CD4-positive, alpha-beta T cell treated with Interleukin-15 for 1 hour (primary cell): ENCODE results near the gene CRIM1.
A peak's percentile ranks its signal among the peaks of the same experiment; 100 is the strongest.

ENCODE experiments used
- DNase-seq: peaks from one replicate; pipeline ENCODE4 v3.0.0-alpha.2; 2020

Gene CRIM1

DNA sequence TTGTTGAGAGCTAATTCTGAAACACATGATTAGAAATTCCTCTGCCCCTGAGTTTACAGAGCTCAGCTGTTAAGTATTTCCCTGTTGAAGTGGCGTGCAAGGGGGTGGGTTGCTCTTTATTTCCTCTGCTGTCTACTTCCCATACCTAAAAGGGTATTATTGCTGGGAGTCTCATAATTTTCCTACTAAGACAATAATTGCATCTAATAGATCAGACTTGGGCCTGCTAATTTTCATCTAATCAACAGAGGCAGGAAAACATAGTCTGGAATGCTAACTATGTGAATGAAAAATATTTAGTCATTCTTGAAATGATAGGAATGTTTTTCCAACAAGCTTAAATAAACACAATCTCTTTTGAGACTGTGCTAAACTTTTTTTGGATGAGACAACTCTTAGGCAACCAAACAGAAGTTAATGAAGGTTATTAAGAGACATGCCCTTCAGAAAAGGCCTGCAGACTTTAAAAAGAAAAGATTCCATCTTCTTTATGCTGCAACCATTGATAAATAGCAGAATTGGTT lies 131.0 kb downstream of the CRIM1 start:
- no peak for DNase-seq

DNA sequence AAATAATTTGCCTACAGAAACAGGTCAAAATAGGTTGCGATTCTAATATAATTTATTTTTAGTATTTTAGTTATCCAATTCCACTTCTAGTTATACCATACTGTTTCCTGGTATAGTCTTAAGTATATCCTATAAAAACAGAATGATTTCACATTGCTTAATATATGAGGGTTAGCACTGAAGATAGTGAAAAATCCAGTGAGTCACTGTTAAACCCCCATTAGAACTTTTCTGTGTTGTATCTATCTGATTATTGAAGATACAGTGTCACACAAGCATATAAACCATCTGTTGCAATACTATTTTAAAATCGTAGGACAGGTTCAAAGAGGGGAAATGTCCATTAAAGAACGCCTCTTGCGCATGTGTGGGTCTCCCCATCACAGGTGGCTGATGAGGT lies 132.4 kb downstream of the CRIM1 start:
- DNase-seq: no peak

DNA sequence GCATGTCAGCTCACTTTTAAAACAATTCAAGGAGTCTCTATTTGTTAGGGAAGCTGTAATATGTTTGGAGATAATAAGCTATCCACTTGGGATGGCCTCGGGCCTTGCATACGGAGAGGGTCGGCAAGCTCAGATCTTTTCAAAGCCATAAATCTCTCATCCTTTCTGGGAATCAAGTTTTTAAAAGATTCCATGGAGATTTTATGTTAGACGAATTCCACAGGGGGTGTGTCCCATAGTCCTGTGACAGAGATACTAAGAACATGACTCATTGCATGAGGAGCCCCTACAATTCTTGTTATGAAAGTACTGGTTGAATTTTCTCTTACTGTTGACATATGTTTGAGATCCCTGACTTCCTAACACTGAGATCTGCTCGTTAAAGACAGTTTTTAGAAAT lies 133.7 kb downstream of the CRIM1 start:
- DNase-seq: no peak

DNA sequence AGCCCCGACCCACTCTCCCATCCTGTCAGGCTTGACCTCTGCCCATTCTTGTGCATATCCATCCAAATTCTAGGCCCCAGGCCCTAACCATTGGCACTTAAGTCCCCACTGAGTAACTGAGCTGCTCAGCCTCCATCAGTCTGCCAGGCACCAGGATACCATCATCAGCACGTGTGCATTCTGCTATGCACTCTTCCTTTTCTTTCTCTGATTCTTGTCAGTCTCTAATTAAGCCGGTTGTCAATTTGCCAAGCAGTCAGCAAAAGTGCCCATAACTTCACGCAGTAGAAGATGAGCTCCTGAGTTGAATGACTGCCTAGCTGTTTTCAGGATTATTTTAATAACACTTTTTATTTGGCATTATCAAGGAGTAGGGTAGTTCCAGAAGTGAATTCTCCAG lies 135.2 kb downstream of the CRIM1 start:
- no peak for DNase-seq

DNA sequence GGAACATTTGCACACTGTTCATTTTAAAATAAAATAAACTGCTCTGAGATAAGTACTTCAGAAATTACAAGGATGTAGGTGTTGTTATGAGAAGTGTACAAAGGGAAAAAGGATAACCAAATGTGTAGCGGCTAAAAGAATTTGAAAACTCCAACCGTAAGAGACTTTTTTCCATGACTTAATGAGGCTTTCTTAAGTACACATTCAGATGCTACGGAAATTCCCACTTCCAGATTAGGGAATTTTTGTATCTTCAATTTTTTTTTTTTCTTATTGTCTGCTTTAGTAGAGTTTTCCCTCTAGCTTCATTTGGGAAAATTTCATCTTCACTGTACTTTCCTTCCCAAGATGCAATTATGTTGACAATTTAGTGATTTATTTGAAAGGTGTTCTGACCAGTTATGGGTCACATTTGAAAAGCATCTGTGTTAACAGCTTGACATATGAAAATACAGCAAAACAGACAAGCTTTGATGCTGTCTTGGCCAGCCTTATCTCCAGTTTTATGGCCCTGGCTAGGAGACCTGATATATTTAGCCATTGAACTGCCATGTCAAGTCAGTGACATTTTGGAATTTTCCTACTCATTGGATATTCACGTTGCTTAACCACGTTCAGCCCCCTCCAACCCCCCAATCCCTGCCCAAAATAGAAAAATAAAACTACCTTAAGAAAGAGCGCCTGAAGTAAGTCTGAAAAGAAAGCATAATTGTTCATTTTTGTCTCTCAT lies 136.8 kb downstream of the CRIM1 start:
- DNase-seq: no peak

DNA sequence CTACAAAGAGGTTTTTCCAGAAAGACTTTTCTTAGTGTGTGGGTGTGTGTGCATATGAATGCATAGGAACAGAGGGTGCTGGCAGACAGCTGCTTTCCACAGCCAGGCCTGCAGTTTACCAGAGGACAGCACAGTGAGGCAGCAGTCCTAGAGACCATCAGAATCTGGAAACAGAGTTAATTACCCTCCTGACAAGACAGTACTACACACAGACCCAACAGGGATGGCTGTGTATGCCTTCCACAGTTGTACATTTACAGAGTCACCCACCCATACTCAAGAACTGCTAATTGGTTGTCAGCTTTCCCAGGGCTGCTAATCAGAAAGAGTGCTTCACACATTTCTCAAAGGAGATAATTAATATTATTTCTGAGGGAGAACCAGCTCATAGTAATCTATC lies 137.7 kb downstream of the CRIM1 start:
- no peak for DNase-seq

DNA sequence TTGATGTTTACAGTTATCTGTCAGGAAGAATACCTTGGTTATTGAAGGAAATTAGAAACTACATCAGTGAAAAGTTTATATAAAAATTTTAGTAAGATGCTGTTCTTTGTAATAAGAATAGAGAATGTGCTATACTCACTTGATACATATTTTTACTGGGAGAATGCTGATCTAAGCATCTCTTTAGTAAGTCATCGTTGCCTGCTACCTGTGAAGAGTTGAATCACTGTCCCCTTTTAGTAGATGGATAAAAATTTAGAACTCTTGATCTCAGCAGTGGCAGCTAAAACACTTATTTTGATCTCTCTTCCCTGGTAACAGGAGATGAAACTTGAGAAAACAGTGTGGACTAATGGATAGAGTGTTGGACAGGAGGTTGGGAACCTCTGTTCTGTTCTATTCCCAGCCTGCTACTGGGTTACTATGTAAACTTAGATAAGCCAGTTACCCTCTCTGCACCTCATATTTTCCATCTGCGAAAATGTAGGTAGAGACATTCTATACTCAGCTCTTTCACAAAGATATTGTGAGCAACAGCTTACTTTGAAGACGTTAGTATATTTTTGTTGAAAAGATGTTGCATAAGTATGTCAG lies 142.1 kb downstream of the CRIM1 start:
- no peak for DNase-seq

DNA sequence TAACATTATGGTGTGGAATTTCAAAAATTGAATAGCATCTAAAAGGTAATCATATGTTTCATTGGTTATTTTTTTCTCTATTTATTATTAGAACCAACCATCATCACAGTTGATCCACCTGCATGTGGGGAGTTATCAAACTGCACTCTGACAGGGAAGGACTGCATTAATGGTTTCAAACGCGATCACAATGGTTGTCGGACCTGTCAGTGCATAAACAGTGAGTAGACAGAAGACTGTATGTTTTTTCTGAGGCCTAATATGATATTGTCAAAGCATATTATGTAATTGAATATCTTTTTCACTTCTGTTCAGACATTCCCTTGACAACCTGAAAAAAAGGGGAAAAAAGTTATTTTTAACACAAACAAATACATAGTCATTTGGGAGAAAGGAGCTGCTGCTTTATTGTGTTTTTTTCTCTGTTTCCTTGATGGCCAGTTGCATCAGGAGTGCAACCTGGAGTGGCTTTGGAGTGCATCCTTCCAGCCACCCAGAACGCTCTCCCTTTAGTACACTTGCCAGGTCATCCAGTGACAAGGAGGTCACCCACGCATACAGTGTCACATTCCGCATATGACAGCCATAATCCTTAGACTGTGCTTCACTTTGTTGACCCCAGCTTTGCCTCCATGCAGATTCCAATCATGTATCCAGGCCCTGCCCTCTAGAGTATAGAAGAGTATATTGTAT lies 143.7 kb downstream of the CRIM1 start:
- DNase-seq: no peak

DNA sequence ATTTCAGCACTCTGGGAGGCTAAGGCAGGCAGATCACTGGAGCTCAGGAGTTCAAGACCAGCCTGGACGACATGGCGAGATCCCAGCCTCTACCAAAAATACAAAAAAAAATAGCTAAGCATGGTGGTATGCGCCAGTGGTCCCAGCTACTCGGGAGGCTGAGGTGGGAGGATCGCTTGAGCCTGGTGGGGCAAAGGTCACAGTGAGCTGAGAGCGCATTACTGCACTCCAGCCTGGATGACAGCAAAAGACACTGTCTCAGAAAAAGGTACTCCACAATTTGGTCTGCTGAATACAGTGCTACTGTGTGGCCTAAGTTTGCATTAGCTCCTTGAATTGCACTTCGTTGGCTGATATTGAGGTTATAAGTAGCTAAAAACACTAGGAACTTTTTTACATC lies 144.5 kb downstream of the CRIM1 start:
- DNase-seq: no peak

DNA sequence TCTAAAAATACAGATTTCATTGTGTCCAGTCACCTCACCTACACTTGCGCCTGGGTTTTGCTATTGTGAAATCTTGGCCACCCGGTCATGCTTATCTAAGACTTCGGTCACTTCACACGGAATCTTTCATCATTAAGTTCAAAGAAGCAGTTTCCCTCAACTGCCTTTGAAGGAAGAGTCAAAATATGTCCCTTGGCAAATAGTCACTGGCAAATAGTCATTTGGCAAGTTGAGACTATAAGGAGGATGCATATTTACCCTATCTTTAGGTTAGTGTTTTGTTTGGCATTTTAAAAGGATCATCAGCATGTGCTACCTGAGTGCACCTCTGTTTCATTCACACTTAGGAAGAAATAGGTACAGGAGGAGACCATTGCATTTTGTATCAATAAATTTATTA lies 146.5 kb downstream of the CRIM1 start:
- no peak for DNase-seq

DNA sequence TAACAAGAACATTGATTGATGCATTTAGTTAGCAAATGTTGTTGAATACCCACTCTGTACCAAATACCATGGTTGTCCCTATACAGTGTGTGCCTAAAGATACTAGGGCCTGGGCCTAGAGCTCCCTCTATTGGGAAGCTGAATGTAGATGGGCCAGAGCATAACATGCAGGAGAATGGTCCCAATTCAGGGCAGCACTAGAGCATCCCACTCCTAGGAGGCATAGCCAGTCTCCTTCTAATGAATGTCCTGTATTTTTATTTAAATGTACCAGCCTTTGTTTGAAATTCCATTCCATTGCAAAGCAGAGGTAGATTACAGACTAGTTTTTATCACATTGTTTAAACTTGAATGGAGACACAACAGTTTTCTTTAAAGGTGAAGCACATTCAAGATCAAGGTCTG lies 151.8 kb downstream of the CRIM1 start:
- DNase-seq: peak; percentile 21

DNA sequence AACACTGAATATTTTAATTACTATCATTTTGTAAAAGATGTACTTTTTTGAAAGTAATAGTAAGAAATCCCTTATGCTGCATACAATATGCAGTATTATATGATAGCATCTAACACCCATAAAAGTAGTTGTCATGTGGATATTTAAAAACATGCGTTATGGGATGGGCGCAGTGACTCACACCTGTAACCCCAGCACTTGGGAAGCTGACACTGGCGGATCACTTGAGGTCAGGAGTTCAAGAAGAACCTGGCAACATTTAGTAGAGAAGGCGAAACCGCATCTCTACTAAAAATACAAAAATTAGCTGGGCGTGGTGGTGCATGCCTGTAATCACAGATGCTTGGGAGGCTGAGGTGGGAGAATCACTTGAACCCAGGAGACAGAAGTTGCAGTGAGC lies 153.5 kb downstream of the CRIM1 start:
- DNase-seq: no peak

DNA sequence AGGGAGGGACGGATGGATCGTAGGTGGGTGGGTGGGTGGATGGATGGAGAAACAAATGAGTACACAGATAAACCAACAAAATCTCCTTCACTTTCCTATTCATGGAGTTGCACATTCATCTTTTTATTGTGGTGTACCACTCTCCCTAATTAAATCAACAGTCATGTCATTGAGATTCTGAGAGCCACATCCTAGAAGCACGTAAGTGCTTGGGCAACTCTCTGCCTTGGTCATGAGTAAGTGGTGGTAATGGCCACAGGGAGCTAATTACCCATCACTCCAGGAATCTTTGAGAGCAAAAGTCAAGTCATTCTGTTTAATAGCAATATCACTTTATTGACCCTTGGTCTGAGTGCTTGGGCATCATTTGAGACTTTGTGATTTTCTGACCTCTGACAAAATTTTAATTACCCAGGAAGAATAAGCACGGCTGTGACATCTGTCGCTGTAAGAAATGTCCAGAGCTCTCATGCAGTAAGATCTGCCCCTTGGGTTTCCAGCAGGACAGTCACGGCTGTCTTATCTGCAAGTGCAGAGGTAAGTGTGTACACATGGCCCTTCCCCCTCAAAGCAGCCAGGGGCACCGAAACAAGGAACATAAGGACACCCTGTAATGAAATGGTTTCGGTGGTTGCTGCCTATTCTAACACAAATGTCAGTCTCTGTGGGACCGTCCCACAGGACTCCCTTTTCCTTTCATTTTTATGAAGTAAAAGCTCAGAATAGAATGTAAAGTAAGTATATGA lies 156.5 kb downstream of the CRIM1 start:
- DNase-seq: no peak

DNA sequence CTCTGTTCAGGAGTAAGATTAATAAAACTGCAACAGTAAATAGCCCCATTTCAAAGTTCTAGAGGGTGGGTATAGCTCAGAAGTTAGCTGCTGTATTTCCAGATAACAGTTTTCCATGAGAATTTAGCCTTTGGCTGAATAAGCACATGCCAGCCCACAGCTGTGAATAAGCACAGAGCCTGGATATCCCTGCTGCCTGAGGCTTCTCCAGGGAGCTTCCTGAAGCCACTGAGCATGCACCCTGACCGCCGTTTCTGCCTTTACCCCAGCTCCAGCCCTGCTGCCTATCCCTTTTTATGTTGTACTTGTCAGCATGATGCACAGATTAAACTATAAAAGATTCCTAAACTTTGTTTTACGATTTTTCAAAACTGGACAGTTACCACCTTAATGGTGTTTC lies 157.1 kb downstream of the CRIM1 start:
- no peak for DNase-seq

DNA sequence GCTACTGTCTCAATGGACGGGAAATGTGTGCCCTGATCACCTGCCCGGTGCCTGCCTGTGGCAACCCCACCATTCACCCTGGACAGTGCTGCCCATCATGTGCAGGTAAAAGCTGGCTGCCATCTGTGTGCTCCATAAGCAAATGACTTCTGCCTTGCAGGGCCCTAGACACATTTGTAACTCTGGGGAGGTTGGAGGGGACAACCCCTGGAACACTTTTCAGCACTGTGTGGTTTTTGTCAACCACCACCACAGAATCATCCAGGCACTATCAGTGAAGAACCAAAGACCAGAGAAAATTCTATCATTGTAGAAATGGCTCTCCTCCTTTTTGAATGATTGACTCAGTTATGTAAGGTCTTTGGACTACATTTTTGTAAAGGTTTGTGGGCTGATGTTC lies 158.1 kb downstream of the CRIM1 start:
- DNase-seq: no peak

DNA sequence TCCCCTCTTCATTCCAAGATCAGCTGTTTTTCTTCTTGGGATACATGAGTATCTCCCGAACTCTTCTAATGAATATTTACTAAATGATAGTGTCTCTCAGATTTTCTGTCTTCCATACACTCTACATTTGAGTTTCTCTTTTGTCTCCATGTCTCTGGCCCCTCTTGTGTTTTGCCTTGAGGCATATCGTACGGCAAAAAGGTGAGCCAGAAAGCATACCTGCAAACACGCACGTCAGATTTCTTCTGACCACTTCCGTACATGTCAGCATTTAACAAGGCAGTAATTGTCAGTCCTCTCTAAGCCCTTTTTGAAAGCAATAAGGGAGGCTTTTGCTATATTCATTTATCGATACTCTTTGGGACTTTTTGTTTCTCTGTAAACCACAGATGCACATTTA lies 160.0 kb downstream of the CRIM1 start:
- no peak for DNase-seq

DNA sequence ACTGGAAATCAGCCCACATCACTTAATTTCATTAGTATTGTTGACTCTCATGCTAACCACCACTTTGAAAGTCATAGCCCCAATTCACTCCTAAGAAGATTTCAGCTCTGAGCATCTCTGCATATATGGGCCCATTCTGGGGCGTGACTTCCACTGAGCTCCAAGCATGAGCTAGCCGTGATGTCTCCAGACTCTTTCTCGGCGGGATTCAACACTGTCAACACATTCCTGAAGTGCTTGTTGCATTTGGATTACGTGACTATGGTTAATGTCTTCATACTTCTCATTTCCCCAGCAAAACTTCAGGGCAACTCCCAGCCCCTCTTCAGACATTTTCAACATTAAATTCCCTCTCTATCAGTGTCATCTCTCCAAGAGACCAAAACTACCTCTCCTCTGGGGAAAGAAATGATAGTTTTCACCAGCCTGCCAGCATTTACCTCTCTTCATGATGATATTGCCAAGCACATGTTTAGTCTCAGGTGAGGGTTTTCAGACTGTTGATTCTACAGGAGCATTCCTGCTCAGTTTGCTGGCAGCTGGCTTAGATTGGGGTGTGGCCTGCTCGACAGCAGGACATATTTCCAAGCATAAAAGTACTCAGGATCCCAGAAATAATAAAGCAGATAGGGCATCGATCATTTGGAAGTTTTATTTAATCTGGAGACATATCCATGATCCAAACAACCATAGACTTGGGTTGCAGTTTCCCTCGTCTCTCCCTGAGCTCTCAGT lies 160.7 kb downstream of the CRIM1 start:
- DNase-seq: no peak

DNA sequence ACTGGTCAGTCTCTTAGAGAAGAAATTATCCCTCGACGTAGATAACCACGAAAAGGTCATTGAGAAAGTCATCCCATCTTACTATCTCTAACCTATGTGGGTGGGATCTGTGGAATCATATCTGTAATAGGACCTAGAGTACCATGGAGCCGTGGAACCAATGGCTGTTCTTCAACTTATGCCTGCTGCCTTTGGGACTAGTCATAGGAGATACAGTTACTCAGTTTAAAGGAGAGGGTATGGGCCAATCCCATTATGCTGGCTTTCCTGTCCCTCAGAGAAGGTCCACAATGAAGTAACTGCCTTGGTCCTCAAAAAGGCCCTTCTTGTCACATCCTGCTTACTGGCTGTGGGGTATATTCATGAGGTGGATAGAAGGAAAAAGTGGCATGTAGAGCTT lies 164.9 kb downstream of the CRIM1 start:
- no peak for DNase-seq

DNA sequence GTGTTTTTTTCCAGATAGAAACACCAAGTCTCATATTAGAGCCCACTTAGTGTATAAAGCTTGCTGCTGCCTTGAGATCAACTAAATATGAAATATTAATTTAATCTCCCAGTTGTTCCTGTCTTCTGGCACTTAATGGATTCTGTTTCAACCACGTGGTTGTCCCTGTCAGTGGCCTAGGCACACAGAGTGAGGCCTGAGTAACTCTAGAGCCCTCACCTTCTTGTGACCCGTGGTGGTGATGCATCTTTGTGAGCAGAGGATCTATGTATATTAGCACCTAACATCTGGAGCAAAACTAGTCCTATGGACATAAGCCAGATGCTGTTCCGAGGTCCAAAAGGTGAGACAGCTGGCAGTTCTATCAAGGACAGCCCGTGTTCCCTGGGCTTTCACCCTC lies 167.6 kb downstream of the CRIM1 start:
- DNase-seq: no peak

DNA sequence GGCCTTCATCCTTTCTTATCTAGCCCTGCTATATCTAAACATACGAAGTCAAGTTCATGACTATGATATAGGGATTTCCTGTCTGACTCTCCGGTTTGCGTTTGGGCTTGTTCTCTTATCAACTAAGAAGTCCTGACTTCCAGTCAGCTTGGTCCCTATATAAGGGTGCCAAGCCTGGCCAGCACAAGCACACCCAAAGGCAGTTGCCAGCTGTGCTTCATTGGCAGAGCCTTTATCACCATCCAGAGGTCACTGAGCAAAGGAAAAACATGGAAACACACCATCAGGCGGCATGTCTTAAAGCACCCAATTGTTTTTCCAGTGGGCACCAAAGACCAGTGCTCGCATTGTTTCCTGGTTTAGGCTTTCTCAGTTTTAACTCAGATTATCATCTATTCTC lies 169.7 kb downstream of the CRIM1 start:
- no peak for DNase-seq

DNA sequence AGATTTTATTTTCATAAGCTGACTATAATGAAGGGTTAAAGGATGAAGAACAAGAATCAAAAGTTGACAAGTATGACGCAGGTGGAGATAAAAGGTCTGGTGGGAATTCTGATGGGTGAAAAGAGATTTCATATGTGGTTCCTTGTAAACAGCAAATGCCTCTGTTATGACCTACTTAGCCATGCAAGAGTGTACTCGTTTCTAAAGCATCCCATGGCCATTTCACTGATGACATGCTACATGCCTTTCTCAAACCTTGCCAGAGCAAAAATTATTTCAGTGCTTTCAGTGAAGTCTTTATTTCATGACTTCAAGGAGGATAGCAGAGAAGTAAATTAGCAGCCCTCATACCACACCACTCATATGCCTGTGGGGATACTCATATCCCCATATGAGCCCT lies 170.6 kb downstream of the CRIM1 start:
- DNase-seq: no peak

DNA sequence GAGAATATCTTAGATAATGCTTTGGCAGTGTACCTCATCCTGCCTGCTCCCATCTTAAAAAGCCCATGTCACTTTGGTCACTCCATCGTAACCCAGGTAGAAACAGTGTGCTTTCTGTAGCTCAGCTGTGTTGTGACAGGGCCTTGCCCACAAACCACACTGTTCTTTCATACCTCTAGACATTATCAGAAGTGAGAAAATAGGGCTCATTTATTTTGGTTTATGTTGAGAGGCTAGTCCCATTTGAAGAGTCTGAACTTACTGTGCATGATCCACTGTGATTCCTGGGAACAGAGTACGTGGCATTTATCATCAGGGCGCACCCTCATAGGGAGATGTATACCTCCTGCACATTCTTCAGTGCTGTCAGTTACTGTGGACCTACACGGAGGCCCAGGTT lies 172.7 kb downstream of the CRIM1 start:
- DNase-seq: no peak
